ENCODE measurements around the gene SIL1. TPM values are rescaled to one million over a fixed set of nuclear protein-coding genes. Genes with fewer than 3 reads are reported as not detected.

The SIL1 gene
- total and polyA plus RNA-seq, 10 donors: 23.4 to 42.3 (median 32.6) TPM

DNA sequence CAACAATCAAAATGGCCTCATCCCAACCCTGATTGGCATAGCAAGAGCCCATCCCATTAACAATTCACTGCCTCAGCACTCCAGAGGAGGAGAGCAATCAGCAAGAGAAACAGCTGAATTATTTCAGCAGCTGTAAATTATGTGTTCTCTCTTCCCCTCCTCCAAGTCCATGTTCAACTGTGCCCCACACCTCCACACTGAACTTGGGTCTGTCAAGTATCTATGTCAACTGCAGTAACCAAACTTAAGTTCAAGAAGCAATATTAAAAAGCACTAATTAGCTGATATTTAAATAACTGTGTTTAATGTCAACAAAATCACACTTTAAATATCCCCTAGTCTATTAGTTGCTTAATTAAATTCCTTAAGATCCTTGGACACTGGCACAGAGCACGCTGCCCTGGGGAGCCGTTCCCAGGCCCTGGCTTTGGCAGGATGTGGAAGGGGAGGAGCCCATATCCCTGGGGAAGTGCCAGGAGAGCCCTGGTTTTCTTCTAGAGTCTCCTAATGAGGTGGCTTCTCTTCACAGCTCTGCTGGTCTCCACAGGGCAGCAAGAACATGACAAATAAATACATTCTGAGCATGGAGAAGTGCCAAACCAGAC is 50.6 kb downstream of the SIL1 start:
- intact Hi-C loops (cut with DNase I; ENCODE audit: low total_unique reads): no loop called here
- H3K27ac ChIP-seq: peak overlapping the region in 2 of 8 donors; percentile 23 to 40
- peaks cover 0 to 42% (median 20%) of the 10 kb centered on the region in 6 donors for H3K4me1 ChIP-seq

GRCh38 chr5:139146809-139147482 is 51.2 kb downstream of the SIL1 start:
- Histone ChIP-seq H3K4me3 (no peak overlapping the region), H3K27ac (peak overlapping the region in 1 of 8 donors; percentile 23), H3K27me3 (replicated peaks in 1 of 7) (no peaks in the 10 kb centered on the region), H3K4me1 (peaks cover 0 to 47% (median 23%) of the 10 kb centered on the region in 6 donors), H3K36me3 (no peaks in the 10 kb centered on the region), H3K9me3 (no peaks in the 10 kb centered on the region)
- no peak for DNase-seq
- no peak for TF ChIP-seq POLR2AphosphoS5 (IDR thresholded peaks at IDR 0.05)
- TF ChIP-seq, protein P1, sequence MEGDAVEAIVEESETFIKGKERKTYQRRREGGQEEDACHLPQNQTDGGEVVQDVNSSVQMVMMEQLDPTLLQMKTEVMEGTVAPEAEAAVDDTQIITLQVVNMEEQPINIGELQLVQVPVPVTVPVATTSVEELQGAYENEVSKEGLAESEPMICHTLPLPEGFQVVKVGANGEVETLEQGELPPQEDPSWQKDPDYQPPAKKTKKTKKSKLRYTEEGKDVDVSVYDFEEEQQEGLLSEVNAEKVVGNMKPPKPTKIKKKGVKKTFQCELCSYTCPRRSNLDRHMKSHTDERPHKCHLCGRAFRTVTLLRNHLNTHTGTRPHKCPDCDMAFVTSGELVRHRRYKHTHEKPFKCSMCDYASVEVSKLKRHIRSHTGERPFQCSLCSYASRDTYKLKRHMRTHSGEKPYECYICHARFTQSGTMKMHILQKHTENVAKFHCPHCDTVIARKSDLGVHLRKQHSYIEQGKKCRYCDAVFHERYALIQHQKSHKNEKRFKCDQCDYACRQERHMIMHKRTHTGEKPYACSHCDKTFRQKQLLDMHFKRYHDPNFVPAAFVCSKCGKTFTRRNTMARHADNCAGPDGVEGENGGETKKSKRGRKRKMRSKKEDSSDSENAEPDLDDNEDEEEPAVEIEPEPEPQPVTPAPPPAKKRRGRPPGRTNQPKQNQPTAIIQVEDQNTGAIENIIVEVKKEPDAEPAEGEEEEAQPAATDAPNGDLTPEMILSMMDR (IDR thresholded peaks at IDR 0.05 in 8 of 11, conservative IDR thresholded peaks at IDR 0.05 in 3 of 11): no peak
- intact Hi-C loops (cut with DNase I; ENCODE audit: low total_unique reads): no loop called here
- 59 to 86% (median 82%) methylated on average over 2 of the region's 2 CpGs for WGBS, 5 donors

More for the DNA sequence above, 50.6 kb downstream of the SIL1 start:
- no peaks in the 10 kb centered on the region for H3K27me3 ChIP-seq (replicated peaks in 1 of 7)
- TF ChIP-seq POLR2A (IDR thresholded peaks at IDR 0.05): no peak
- no peak for TF ChIP-seq POLR2AphosphoS5 (IDR thresholded peaks at IDR 0.05)
- TF ChIP-seq, protein P1 (IDR thresholded peaks at IDR 0.05 in 8 of 11, conservative IDR thresholded peaks at IDR 0.05 in 3 of 11): no peak
- no peaks in the 10 kb centered on the region for H3K9me3 ChIP-seq
- no peak overlapping the region for H3K4me3 ChIP-seq
- H3K36me3 ChIP-seq: no peaks in the 10 kb centered on the region
- WGBS, 5 donors: 23 to 47% (median 37%) methylated on average over 2 of the region's 2 CpGs
- no peak for DNase-seq

- TF ChIP-seq POLR2A (IDR thresholded peaks at IDR 0.05) (no peak), POLR2AphosphoS5 (IDR thresholded peaks at IDR 0.05) (no peak)
- TF ChIP-seq, protein P1 (IDR thresholded peaks at IDR 0.05 in 8 of 11, conservative IDR thresholded peaks at IDR 0.05 in 3 of 11): no peak
- intact Hi-C loops (cut with DNase I; ENCODE audit: low total_unique reads): no loop called here
- no peak for DNase-seq
- H3K4me1 ChIP-seq: peaks cover 10 to 47% (median 23%) of the 10 kb centered on the region in 6 donors
- no peaks in the 10 kb centered on the region for H3K36me3 ChIP-seq
- no peaks in the 10 kb centered on the region for H3K9me3 ChIP-seq
- no peaks in the 10 kb centered on the region for H3K27me3 ChIP-seq (replicated peaks in 1 of 7)
- peak overlapping the region in 2 of 8 donors; percentile 5 to 12 for H3K27ac ChIP-seq
- no peak overlapping the region for H3K4me3 ChIP-seq
- WGBS, 5 donors: 59 to 74% (median 70%) methylated on average over 3 of the region's 3 CpGs
Measured at GRCh38 chr5:139141446-139142204, 56.5 kb downstream of the SIL1 start.

Measured in spleen (tissue), 11 donors.